ENCODE results near the gene CADPS. TPM values are rescaled to one million over a fixed set of nuclear protein-coding genes. Genes with fewer than 3 reads are reported as not detected.

Gene CADPS
- total RNA-seq, 2 experiments from 2014 or later = 61.3 to 68.6 TPM

DNA sequence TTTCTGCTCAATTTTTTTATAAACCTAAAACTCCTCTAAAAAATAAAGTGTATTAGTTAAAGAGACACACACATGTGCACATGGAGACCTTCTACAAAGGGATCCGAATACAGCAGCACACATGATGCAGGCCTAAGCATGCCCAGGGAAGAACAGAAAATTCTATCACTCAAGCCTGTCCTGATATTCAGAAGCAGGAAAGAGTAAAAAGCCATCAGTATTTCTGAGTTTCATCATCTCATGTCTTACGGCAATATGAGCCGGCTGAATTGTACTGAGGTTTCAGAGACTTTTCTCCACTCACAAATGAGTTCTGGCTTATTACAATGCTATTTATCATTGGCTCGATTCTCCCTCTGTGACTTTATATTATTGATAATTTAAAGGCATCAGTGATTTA lies 97.5 kb downstream of the CADPS start:
- H3K27ac ChIP-seq (ENCODE audit: low read depth, low read length, poor library complexity, severe bottlenecking) = no peak overlapping the region
- intact Hi-C loops (cut with micrococcal nuclease; ENCODE audit: unreplicated experiment) = no loop called here
- BruUV-seq (replicated peaks) = no TSS peak
- peaks cover 11% of the 10 kb centered on the region for H3K4me1 ChIP-seq (ENCODE audit: insufficient read depth, low read length, poor library complexity, severe bottlenecking)
- no peak overlapping the region for H3K4me2 ChIP-seq (ENCODE audit: low read length)
- no peaks in the 10 kb centered on the region for H3K9me2 ChIP-seq (ENCODE audit: insufficient read depth, low read length)
- no peaks in the 10 kb centered on the region for H3K36me3 ChIP-seq (ENCODE audit: insufficient read depth, low read length)
- CTCF ChIA-PET (ENCODE audit: unreplicated experiment) = no interaction called here
- no peak overlapping the region for H3K4me3 ChIP-seq (ENCODE audit: low read depth, low read length, poor library complexity, severe bottlenecking)
- POLR2A ChIA-PET = interaction anchor here (0.8 to 3.3 kb wide), 4 partner anchors 9 to 22 kb away, joined by 3 to 15 read pairs (median 6); no protein-coding TSS in a partner anchor
- no peaks in the 10 kb centered on the region for H4K20me1 ChIP-seq (ENCODE audit: insufficient read depth, low read length)
- H2AFZ ChIP-seq (ENCODE audit: low read length) = no peak overlapping the region
- DNase-seq (ENCODE audit: low spot score) = no peak
- H3K9me3 ChIP-seq (ENCODE audit: low read length) = no peaks in the 10 kb centered on the region
- no peaks in the 10 kb centered on the region for H3K79me2 ChIP-seq (ENCODE audit: insufficient read depth, low read depth, low read length)
- TF ChIP-seq EZH2phosphoT487 (IDR thresholded peaks at IDR 0.05; ENCODE audit: borderline replicate concordance, low read depth, low read length) = no peak
- TF ChIP-seq, protein P1, sequence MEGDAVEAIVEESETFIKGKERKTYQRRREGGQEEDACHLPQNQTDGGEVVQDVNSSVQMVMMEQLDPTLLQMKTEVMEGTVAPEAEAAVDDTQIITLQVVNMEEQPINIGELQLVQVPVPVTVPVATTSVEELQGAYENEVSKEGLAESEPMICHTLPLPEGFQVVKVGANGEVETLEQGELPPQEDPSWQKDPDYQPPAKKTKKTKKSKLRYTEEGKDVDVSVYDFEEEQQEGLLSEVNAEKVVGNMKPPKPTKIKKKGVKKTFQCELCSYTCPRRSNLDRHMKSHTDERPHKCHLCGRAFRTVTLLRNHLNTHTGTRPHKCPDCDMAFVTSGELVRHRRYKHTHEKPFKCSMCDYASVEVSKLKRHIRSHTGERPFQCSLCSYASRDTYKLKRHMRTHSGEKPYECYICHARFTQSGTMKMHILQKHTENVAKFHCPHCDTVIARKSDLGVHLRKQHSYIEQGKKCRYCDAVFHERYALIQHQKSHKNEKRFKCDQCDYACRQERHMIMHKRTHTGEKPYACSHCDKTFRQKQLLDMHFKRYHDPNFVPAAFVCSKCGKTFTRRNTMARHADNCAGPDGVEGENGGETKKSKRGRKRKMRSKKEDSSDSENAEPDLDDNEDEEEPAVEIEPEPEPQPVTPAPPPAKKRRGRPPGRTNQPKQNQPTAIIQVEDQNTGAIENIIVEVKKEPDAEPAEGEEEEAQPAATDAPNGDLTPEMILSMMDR (conservative IDR thresholded peaks at IDR 0.05; ENCODE audit: low read length) = no peak

- no peak overlapping the region for H3K4me3 ChIP-seq (ENCODE audit: low read depth, low read length, poor library complexity, severe bottlenecking)
- CTCF ChIA-PET (ENCODE audit: unreplicated experiment) = interaction anchor here (0.8 kb wide), 1 partner anchor 53 kb away, joined by 3 read pairs; no protein-coding TSS in a partner anchor
- no peak overlapping the region for H3K4me2 ChIP-seq (ENCODE audit: low read length)
- intact Hi-C loops (cut with micrococcal nuclease; ENCODE audit: unreplicated experiment) = no loop called here
- H4K20me1 ChIP-seq (ENCODE audit: insufficient read depth, low read length) = no peaks in the 10 kb centered on the region
- BruUV-seq (replicated peaks) = no TSS peak
- TF ChIP-seq, protein P1 (conservative IDR thresholded peaks at IDR 0.05; ENCODE audit: low read length) = no peak
- no peak for TF ChIP-seq EZH2phosphoT487 (IDR thresholded peaks at IDR 0.05; ENCODE audit: borderline replicate concordance, low read depth, low read length)
- no peaks in the 10 kb centered on the region for H3K9me2 ChIP-seq (ENCODE audit: insufficient read depth, low read length)
- no peaks in the 10 kb centered on the region for H3K36me3 ChIP-seq (ENCODE audit: insufficient read depth, low read length)
- H3K9me3 ChIP-seq (ENCODE audit: low read length) = no peaks in the 10 kb centered on the region
- H3K27ac ChIP-seq (ENCODE audit: low read depth, low read length, poor library complexity, severe bottlenecking) = no peak overlapping the region
- POLR2A ChIA-PET = interaction anchor here (2.1 to 3.3 kb wide), 2 partner anchors 9 to 21 kb away, joined by 8 to 15 read pairs; no protein-coding TSS in a partner anchor
- H3K79me2 ChIP-seq (ENCODE audit: insufficient read depth, low read depth, low read length) = no peaks in the 10 kb centered on the region
- no peak for DNase-seq (ENCODE audit: low spot score)
- peaks cover 6% of the 10 kb centered on the region for H3K4me1 ChIP-seq (ENCODE audit: insufficient read depth, low read length, poor library complexity, severe bottlenecking)
- H2AFZ ChIP-seq (ENCODE audit: low read length) = no peak overlapping the region
These were observed 98.1 kb downstream of the CADPS start for GRCh38 chr3:62777130-62777529.

DNA sequence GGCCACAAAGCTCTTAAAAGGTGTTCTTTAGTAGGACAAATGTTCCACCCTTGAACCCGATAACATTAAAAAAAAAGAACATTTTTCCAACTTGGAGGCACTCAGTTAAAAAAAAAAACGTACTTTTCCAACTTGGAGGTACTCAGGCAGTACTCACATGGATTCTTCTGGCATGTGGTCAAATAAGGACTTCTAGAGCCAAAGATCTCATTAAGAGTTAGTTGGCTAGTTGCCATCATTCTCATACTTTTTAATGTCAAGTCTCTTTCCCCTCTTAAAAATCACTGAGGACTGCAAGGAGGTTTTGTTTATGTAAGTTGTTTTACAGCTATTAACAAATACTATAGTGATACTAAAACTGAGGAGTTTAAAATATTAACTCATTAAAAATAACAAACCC lies 101.0 kb downstream of the CADPS start:
- Histone ChIP-seq H3K9me3 (ENCODE audit: low read length) (no peaks in the 10 kb centered on the region), H4K20me1 (ENCODE audit: insufficient read depth, low read length) (no peaks in the 10 kb centered on the region), H3K27ac (ENCODE audit: low read depth, low read length, poor library complexity, severe bottlenecking) (no peak overlapping the region), H3K4me2 (ENCODE audit: low read length) (no peak overlapping the region), H3K4me3 (ENCODE audit: low read depth, low read length, poor library complexity, severe bottlenecking) (no peak overlapping the region), H3K9me2 (ENCODE audit: insufficient read depth, low read length) (no peaks in the 10 kb centered on the region), H2AFZ (ENCODE audit: low read length) (no peak overlapping the region), H3K4me1 (ENCODE audit: insufficient read depth, low read length, poor library complexity, severe bottlenecking) (peaks cover 7% of the 10 kb centered on the region), H3K36me3 (ENCODE audit: insufficient read depth, low read length) (no peaks in the 10 kb centered on the region), H3K79me2 (ENCODE audit: insufficient read depth, low read depth, low read length) (no peaks in the 10 kb centered on the region)
- no peak for TF ChIP-seq EZH2phosphoT487 (IDR thresholded peaks at IDR 0.05; ENCODE audit: borderline replicate concordance, low read depth, low read length)
- TF ChIP-seq, protein P1 (conservative IDR thresholded peaks at IDR 0.05; ENCODE audit: low read length) = no peak
- intact Hi-C loops (cut with micrococcal nuclease; ENCODE audit: unreplicated experiment) = no loop called here
- POLR2A ChIA-PET = interaction anchor here (1.2 to 1.4 kb wide), 2 partner anchors 10 to 14 kb away, joined by 3 to 4 read pairs; no protein-coding TSS in a partner anchor
- no TSS peak for BruUV-seq (replicated peaks)
- CTCF ChIA-PET (ENCODE audit: unreplicated experiment) = no interaction called here
- no peak for DNase-seq (ENCODE audit: low spot score)

All from OCI-LY7 (cell line).